Activated CD4-positive, alpha-beta T cell treated with anti-CD3 and anti-CD28 coated beads for 24 hours (primary cell): ENCODE measurements around the gene RAD51D.
"Not testable (repeated sequence)": the region's sequence is repeated elsewhere in the genome, so short reads cannot be mapped to it uniquely, and the experiment has no call there.

Source experiments
- DNase-seq, 2 donors: peaks; one replicate each; pipeline ENCODE4 v3.0.0-alpha.2; 2020; ENCODE audit warnings: low read depth in 2 of 2

Gene RAD51D

GRCh38 chr17:35141681-35142466, 22.2 kb upstream of the RAD51D start, which contains the start of gene NLE1:
TSS of gene NLE1 (minus strand) at chr17:35142303. CDS start at chr17:35142275, 28 bp downstream.
- peak; percentile 82 to 86 for DNase-seq

GRCh38 chr17:35138218-35138617, 18.6 kb upstream of the RAD51D start:
- no peak for DNase-seq

GRCh38 chr17:35135322-35135721, 15.7 kb upstream of the RAD51D start:
- DNase-seq = no peak

GRCh38 chr17:35132816-35133550, 13.3 kb upstream of the RAD51D start:
- no peak for DNase-seq

- DNase-seq = no peak
Observed at GRCh38 chr17:35132099-35132498, 12.4 kb upstream of the RAD51D start.

- no peak for DNase-seq
Observed at GRCh38 chr17:35130392-35130791, 10.7 kb upstream of the RAD51D start.

GRCh38 chr17:35129973-35130351, 10.3 kb upstream of the RAD51D start:
- no peak for DNase-seq

GRCh38 chr17:35129154-35129972, 9.7 kb upstream of the RAD51D start:
- DNase-seq = no peak

GRCh38 chr17:35127751-35128514, 8.3 kb upstream of the RAD51D start:
- DNase-seq = no peak

- no peak for DNase-seq
Observed at GRCh38 chr17:35121315-35121714, 1.7 kb upstream of the RAD51D start, which contains the start of gene FNDC8. TSS of gene FNDC8 (plus strand) at chr17:35121615. CDS start at chr17:35121694, 79 bp downstream.

- DNase-seq = no peak
Observed at GRCh38 chr17:35117984-35118383, 1.7 kb downstream of the RAD51D start.

- DNase-seq = no peak
Observed at GRCh38 chr17:35116845-35117244, 2.8 kb downstream of the RAD51D start.

- DNase-seq = not testable (repeated sequence)
Observed at GRCh38 chr17:35110791-35111190, 8.9 kb downstream of the RAD51D start.

- no peak for DNase-seq
Observed at GRCh38 chr17:35104844-35105450, 14.7 kb downstream of the RAD51D start.

- DNase-seq = no peak
Observed at GRCh38 chr17:35103271-35103670, 16.4 kb downstream of the RAD51D start.

GRCh38 chr17:35101725-35102124, 17.9 kb downstream of the RAD51D start:
- no peak for DNase-seq

GRCh38 chr17:35101036-35101435, 18.6 kb downstream of the RAD51D start:
- DNase-seq = no peak

- no peak for DNase-seq
Observed at GRCh38 chr17:35099908-35100307, 19.8 kb downstream of the RAD51D start.

GRCh38 chr17:35097776-35098175, 21.9 kb downstream of the RAD51D start:
- DNase-seq = no peak

- no peak for DNase-seq
Observed at GRCh38 chr17:35095741-35096140, 23.9 kb downstream of the RAD51D start.

- no peak for DNase-seq
Observed at GRCh38 chr17:35094902-35095301, 24.8 kb downstream of the RAD51D start.
